ENCODE data around the gene RBM39. TPM values are rescaled to one million over a fixed set of nuclear protein-coding genes. Genes with fewer than 3 reads are reported as not detected.
A peak's percentile ranks its signal among the peaks of the same experiment; 100 is the strongest.

The RBM39 gene
- total and polyA plus RNA-seq, 9 of the 15 experiments (the other 6 are each of a cell fraction or from before 2014, with no cell fraction given), result 143 to 319 (median 228) TPM

- peak; percentile 14 for TF ChIP-seq E2F8 (IDR thresholded peaks at IDR 0.05; ENCODE audit: low read depth, partially characterized antibody)
- TF ChIP-seq MEF2A (IDR thresholded peaks at IDR 0.05; ENCODE audit: control insufficient read depth, low read depth, low read length), result 0 out of 2 replicates have a peak, but pooled peaks have one; percentile 34
- peak; percentile 38; the same call in 1 of the 2 replicates for TF ChIP-seq ZNF76 (CRISPR knock-in tag; IDR thresholded peaks at IDR 0.05; ENCODE audit: borderline replicate concordance)
- TF ChIP-seq MYC (IDR thresholded peaks at IDR 0.05; ENCODE audit: low read depth, low read length), result no peak
- TF ChIP-seq MYC (CRISPR knock-in tag; IDR thresholded peaks at IDR 0.05; ENCODE audit: borderline replicate concordance, low read depth), result peak; percentile 45; the same call in 1 of the 2 replicates
- TF ChIP-seq KAT7 (CRISPR knock-in tag; IDR thresholded peaks at IDR 0.05; ENCODE audit: borderline replicate concordance), result peak; percentile 58; the same call in 1 of the 2 replicates
- peak; percentile 32; the same call in 1 of the 2 replicates for TF ChIP-seq GTF2E2 (tag; IDR thresholded peaks at IDR 0.05)
- TF ChIP-seq DEAF1 (CRISPR knock-in tag; IDR thresholded peaks at IDR 0.05), result 0 out of 2 replicates have a peak, but pooled peaks have one; percentile 13
- no peak for TF ChIP-seq E2F1 (CRISPR knock-in tag; IDR thresholded peaks at IDR 0.05)
- peak; percentile 72; the same call in 1 of the 2 replicates for TF ChIP-seq NKRF (IDR thresholded peaks at IDR 0.05; ENCODE audit: borderline replicate concordance)
- 0 out of 2 replicates have a peak, but pooled peaks have one; percentile 23 for TF ChIP-seq CREB3 (tag; conservative IDR thresholded peaks at IDR 0.05; ENCODE audit: low read depth)
- 0 out of 2 replicates have a peak, but pooled peaks have one; percentile 1 for TF ChIP-seq CTBP1 (IDR thresholded peaks at IDR 0.05; ENCODE audit: borderline replicate concordance)
- TF ChIP-seq RCOR1 (IDR thresholded peaks at IDR 0.05; ENCODE audit: borderline replicate concordance in 1 of 2, low read depth in 2 of 2, low read length in 2 of 2), result peak in 1 of 2 experiments; percentile 66; a peak in 1 of 4 replicates
- 0 out of 2 replicates have a peak, but pooled peaks have one; percentile 37 for TF ChIP-seq ZNF436 (CRISPR knock-in tag; IDR thresholded peaks at IDR 0.05)
- 0 out of 2 replicates have a peak, but pooled peaks have one; percentile 38 for TF ChIP-seq LARP7 (IDR thresholded peaks at IDR 0.05)
- TF ChIP-seq ZNF445 (CRISPR knock-in tag; IDR thresholded peaks at IDR 0.05; ENCODE audit: low read depth), result 0 out of 2 replicates have a peak, but pooled peaks have one; percentile 37
- TF ChIP-seq STAT5B (CRISPR knock-in tag; IDR thresholded peaks at IDR 0.05), result no peak
Measured at GRCh38 chr20:35742741-35743523, 872 bp upstream of the RBM39 start (continued).
